Astrocyte of the cerebellum (primary cell): ENCODE measurements around the gene CWF19L1.
"Not testable (repeated sequence)": the region's sequence is repeated elsewhere in the genome, so short reads cannot be mapped to it uniquely, and the experiment has no call there.

ENCODE experiments used
- DNase-seq: peaks from one replicate; pipeline ENCODE4 v3.0.0-alpha.2; 2011; ENCODE audit warnings: low read depth
- H3K4me3 ChIP-seq: 2 replicates; pipeline ENCODE4 v1.5.1; 2011; ENCODE audit warnings: mild to moderate bottlenecking, low read depth, low read length, moderate library complexity
- in situ Hi-C: cut with HindIII; loops from 2 replicates; pipeline ENCODE4 v1.10.0; 2017; ENCODE audit warnings: low sequenced_read_pairs
- TF ChIP-seq, protein P1 (sequence below): IDR thresholded peaks from 2 replicates; pipeline ENCODE4 v1.5.1; 2012; ENCODE audit warnings: low read length, low read depth, moderate library complexity, mild to moderate bottlenecking; ENCODE audit errors: missing control alignments

The CWF19L1 gene

DNA sequence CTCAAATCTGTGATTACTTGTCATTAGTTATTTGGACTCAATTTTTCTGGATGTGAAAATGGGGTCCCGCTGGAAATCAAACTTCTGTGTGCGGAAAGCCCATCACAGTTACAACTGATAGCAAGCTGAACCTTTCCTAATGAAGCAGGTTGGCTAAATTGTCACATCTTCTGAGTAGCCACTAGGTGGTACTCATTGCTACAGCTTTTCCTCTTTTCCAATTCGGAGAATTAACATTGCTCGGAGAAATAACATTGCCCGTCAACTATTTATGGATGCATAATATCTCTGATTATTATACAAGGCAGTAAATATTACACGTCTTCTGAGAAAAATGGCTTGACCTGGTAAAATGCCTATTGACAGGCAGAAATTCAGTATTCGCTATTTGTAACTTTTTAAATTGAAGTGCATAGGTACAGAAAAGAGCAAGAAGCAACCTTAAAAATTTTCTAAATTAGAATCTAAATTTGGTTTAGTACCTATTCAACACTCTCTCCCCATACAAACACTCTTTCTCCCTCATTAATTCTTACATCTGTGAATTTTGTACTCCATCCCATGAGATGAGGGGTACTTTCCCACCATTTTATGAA lies 36.4 kb upstream of the CWF19L1 start:
- DNase-seq: no peak
- no peak overlapping the region for H3K4me3 ChIP-seq
- TF ChIP-seq, protein P1, sequence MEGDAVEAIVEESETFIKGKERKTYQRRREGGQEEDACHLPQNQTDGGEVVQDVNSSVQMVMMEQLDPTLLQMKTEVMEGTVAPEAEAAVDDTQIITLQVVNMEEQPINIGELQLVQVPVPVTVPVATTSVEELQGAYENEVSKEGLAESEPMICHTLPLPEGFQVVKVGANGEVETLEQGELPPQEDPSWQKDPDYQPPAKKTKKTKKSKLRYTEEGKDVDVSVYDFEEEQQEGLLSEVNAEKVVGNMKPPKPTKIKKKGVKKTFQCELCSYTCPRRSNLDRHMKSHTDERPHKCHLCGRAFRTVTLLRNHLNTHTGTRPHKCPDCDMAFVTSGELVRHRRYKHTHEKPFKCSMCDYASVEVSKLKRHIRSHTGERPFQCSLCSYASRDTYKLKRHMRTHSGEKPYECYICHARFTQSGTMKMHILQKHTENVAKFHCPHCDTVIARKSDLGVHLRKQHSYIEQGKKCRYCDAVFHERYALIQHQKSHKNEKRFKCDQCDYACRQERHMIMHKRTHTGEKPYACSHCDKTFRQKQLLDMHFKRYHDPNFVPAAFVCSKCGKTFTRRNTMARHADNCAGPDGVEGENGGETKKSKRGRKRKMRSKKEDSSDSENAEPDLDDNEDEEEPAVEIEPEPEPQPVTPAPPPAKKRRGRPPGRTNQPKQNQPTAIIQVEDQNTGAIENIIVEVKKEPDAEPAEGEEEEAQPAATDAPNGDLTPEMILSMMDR: peak; percentile 66
- in situ Hi-C loops: no loop called here

DNA sequence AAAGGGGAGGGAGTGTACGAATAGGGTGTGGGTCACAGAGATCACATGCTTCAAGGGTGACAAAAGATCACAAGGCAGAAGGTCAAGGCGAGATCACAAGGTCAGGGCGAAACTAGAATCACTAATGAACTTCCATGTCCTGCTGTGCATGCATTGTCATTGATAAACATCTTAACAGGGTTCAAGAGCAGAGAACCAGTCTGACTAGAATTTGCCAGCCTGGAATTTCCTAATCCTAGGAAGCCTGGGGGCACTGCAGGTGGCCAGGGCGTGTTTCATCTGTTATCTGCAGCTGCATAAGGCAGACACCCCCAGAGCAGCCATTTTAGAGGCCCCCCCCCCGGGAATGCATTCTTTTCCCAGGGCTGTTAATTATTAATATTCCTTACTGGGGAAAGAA lies 33.7 kb upstream of the CWF19L1 start:
- H3K4me3 ChIP-seq, DNase-seq, in situ Hi-C loops: not testable (repeated sequence)

DNA sequence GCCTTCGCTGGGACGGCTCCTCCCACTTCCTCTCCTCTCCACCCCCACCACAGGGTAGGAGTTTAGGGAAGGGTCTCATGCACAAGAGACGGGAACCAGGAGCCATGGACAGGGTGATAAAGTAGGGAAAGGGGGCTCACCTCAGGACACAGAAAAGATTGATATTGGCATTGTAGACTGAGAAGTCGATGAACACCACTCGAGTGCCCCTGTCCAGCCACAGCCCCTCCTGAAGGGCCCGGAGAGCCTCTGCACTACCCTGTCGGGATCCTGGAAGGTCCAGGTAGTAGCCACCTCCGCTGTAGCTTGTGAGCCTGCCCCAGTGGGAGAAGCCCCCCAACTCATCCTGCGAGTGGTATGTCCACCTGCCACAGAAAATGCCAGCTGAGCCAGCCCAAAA lies 29.8 kb upstream of the CWF19L1 start:
- H3K4me3 ChIP-seq: no peak overlapping the region
- TF ChIP-seq, protein P1: no peak
- in situ Hi-C loops: no loop called here
- no peak for DNase-seq

DNA sequence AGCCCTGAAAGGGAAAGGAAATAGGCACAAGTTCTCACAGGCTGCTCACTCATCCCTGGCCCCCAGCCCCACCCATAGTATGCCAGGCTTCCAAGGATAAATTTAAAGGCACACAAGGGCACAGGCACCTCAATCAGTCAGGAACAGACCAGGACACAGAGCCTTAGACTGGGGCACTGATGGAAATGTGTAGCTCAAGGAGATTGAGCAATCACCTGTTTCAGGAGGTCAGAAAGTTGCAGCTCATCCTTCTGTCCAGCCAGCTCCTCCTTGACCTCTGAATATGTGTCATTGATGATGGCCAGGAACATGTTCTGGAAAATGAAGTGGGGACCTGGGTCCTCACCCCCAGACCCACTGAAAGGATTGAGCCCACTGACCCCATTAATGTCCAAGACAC lies 25.6 kb upstream of the CWF19L1 start:
- no peak for DNase-seq
- in situ Hi-C loops: no loop called here
- TF ChIP-seq, protein P1: no peak
- H3K4me3 ChIP-seq: no peak overlapping the region

DNA sequence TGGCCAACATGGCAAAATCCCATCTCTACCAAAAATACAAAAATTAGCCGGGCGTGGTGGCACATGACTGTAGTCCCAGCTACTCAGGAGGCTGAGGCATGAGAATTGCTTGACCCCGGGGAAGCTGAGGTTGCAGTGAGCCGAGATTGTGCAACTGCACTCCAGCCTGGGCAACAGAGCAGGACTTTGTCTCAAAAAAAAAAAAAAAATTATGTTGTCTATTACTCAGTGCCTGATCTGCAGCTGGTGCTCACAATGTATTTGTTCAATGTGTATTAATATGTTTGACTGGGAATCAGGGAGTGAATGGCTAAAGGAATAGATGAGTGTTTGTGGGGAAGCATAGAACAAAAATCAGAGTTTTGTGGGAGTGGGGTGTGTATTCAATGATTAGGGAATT lies 24.9 kb upstream of the CWF19L1 start:
- DNase-seq, H3K4me3 ChIP-seq, in situ Hi-C loops: not testable (repeated sequence)

DNA sequence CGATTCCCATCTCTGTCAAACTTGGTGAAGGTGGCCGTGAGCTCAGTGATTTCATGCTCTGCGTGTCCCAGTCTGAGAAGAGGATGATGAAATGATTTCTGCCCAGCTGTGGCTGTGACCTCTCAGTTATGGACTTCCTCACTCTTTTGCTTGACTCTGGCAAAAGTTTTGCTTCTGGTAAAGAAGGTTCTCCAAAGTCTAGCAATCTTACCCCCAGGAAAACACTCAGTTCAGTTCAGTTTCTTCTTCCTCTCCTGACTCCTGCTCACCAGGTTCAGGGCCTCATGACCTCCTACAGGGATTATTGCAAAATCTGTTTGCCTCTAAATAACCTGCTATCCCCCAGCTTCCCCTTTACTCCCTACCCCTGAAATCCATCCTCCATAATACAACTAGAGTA lies 23.9 kb upstream of the CWF19L1 start:
- H3K4me3 ChIP-seq: no peak overlapping the region
- no peak for DNase-seq
- in situ Hi-C loops: no loop called here
- TF ChIP-seq, protein P1: no peak

DNA sequence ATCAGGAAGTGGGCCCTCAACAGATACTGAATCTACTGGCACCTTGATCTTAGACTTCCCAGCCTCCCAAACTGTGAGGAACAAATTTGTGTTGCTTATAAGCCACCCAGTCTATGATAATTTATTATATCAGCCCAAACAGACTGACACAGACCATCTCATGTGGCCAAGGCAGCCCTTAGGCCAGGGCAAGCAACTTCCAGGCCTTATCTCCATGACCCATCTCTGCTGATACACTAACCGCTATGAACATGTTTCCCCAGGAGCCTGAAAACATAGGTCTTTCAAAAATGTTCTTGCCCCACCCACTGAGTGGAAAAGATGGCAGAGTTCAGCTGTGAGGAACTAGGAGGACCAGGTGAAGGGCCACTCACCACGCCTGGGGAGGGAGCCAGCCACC lies 22.2 kb upstream of the CWF19L1 start:
- in situ Hi-C loops: no loop called here
- TF ChIP-seq, protein P1: no peak
- H3K4me3 ChIP-seq: no peak overlapping the region
- no peak for DNase-seq

DNA sequence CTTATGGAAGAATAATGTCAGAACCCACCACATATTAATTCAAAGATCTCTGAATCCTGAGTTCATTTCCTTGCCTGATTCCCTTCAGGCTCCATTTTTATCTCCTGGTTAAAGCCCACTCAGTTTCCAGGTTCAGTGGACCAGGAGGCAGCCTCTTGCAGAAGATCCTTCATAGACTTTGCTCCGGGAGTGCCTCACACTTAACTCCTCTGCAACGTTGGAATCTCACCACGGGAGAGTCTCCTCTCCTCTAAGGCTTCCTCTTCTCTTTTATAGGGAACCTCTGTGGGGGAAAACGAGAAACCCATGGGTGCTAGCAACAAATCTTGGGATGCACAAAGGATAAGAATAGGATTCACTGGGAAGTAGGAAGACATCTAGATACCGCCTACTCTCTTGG lies 20.8 kb upstream of the CWF19L1 start:
- no peak overlapping the region for H3K4me3 ChIP-seq
- DNase-seq: no peak
- TF ChIP-seq, protein P1: no peak
- in situ Hi-C loops: no loop called here
